Motor neuron (in vitro differentiated cells): ENCODE data around the gene MAPK6. TPM values are rescaled to one million over a fixed set of nuclear protein-coding genes. Genes with fewer than 3 reads are reported as not detected.

Source experiments
- ATAC-seq, 8 experiments: fragments of 200-7000 bp; cut with Tn5 transposase; replicated peaks in 6 of 8; 2 replicates each; pipeline ENCODE4 v1.8.0; 2021; ENCODE audit warnings: mild to moderate bottlenecking in 8 of 8, moderate library complexity in 8 of 8
- H3K27ac ChIP-seq, 2 donors: fragments of 250-450 bp; sonication (Bioruptor Pico); 2 replicates each; pipeline ENCODE4 v1.9.0; 2021; ENCODE audit warnings: antibody characterized with exemption in 2 of 2, mild to moderate bottlenecking in 2 of 2, moderate library complexity in 1 of 2
- H3K4me1 ChIP-seq, 2 donors: fragments of 250-450 bp; sonication (Bioruptor Pico); replicated peaks in 1 of 2; 2 replicates each; pipeline ENCODE4 v1.6.1; 2021; ENCODE audit warnings: antibody characterized with exemption in 2 of 2, mild to moderate bottlenecking in 2 of 2, moderate library complexity in 1 of 2
- H3K4me3 ChIP-seq, 5 donors: fragments of 250-450 bp; sonication (Bioruptor Pico); 2 replicates each; pipeline ENCODE4 v1.9.0; 2021; ENCODE audit warnings: antibody characterized with exemption in 5 of 5, mild to moderate bottlenecking in 5 of 5, moderate library complexity in 4 of 5
- WGBS, 10 experiments: fragments of 450-650 bp; shearing (Covaris generic); methylation state at CpG; one replicate each; pipeline ENCODE4 v1.0.0; 2022; 5-methylcytosine and 5-hydroxymethylcytosine counted together
- in situ Hi-C, 9 experiments: fragments of 400-800 bp; cut with MboI; loops; one replicate each; pipeline ENCODE4 v1.15.0; 2021; ENCODE audit warnings: low sequenced_read_pairs in 9 of 9, low pct_unique_long_range_greater_than_20kb in 2 of 9; ENCODE audit not compliant: unreplicated experiment in 9 of 9
- total RNA-seq, 8 experiments: library from RNA; unstranded; fragments of 300-600 nt; gene quantifications; 2 replicates each; pipeline versions ENCODE4 v1.2.3 to v1.2.4, GENCODE V29; 2022

The MAPK6 gene
- total RNA-seq, 8 experiments from 2014 or later = 26.1 to 92.9 (median 75.9) TPM

- Histone ChIP-seq H3K4me1 (peaks cover 13 to 15% of the 10 kb centered on the region in 2 donors), H3K27ac (no peak overlapping the region), H3K4me3 (no peak overlapping the region)
- 83 to 100% (median 94%) methylated on average over 2 of the region's 2 CpGs; no CpG with 5 or more reads in 2 of the 10 experiments for WGBS, 10 experiments
- in situ Hi-C loops = no loop called here
- no peak for ATAC-seq
Measured at GRCh38 chr15:52098323-52098722, 79.3 kb downstream of the MAPK6 start.

GRCh38 chr15:52099651-52100272 is 80.7 kb downstream of the MAPK6 start:
- ATAC-seq = no peak
- H3K4me1 ChIP-seq = peaks cover 16 to 19% of the 10 kb centered on the region in 2 donors
- in situ Hi-C loops = no loop called here
- whole genome bisulfite sequencing, 10 experiments = 68 to 100% (median 95%) methylated on average over 1 to 10 of the region's 15 CpGs; no CpG with 5 or more reads in 2 of the 10 experiments
- no peak overlapping the region for H3K4me3 ChIP-seq
- no peak overlapping the region for H3K27ac ChIP-seq

- Histone ChIP-seq H3K27ac (no peak overlapping the region), H3K4me3 (no peak overlapping the region), H3K4me1 (peaks cover 16 to 19% of the 10 kb centered on the region in 2 donors)
- ATAC-seq = no peak
- in situ Hi-C loops = no loop called here
- WGBS, 10 experiments = 23 to 100% (median 82%) methylated on average over 1 to 5 of the region's 6 CpGs; no CpG with 5 or more reads in 4 of the 10 experiments
Measured at GRCh38 chr15:52100807-52101442, 81.9 kb downstream of the MAPK6 start.

- Histone ChIP-seq H3K4me3 (no peak overlapping the region), H3K4me1 (peaks cover 16 to 19% of the 10 kb centered on the region in 2 donors), H3K27ac (no peak overlapping the region)
- 51 to 95% (median 81%) methylated on average over 2 to 15 of the region's 16 CpGs for WGBS, 10 experiments
- in situ Hi-C loops = no loop called here
- ATAC-seq = peak in 2 of 8 experiments; percentile 7
Measured at GRCh38 chr15:52101542-52102323, 82.7 kb downstream of the MAPK6 start.

- in situ Hi-C loops = no loop called here
- peaks cover 16 to 19% of the 10 kb centered on the region in 2 donors for H3K4me1 ChIP-seq
Measured at GRCh38 chr15:52102463-52102862, 83.4 kb downstream of the MAPK6 start.

GRCh38 chr15:52103217-52104207 is 84.5 kb downstream of the MAPK6 start:
- Histone ChIP-seq H3K4me1 (peaks cover 16 to 19% of the 10 kb centered on the region in 2 donors), H3K4me3 (no peak overlapping the region), H3K27ac (peak overlapping the region; percentile 60 to 69)
- in situ Hi-C loops = no loop called here
- peak; percentile 63 to 98 (median 92) for ATAC-seq
- WGBS, 10 experiments = 0 to 85% (median 52%) methylated on average over 2 to 5 of the region's 5 CpGs; no CpG with 5 or more reads in 1 of the 10 experiments

More at GRCh38 chr15:52102463-52102862, 83.4 kb downstream of the MAPK6 start:
- WGBS, 10 experiments = 0 to 100% (median 60%) methylated on average over 1 to 2 of the region's 2 CpGs; no CpG with 5 or more reads in 2 of the 10 experiments
- no peak overlapping the region for H3K4me3 ChIP-seq
- peak in 7 of 8 experiments; percentile 29 to 83 (median 53) for ATAC-seq
- peak overlapping the region; percentile 69 to 71 for H3K27ac ChIP-seq

- in situ Hi-C loops = no loop called here
- H3K4me1 ChIP-seq = peaks cover 16 to 19% of the 10 kb centered on the region in 2 donors
- H3K4me3 ChIP-seq = no peak overlapping the region
- no peak overlapping the region for H3K27ac ChIP-seq
- ATAC-seq = no peak
- WGBS, 10 experiments = 42 to 100% (median 91%) methylated on average over 1 to 5 of the region's 5 CpGs; no CpG with 5 or more reads in 4 of the 10 experiments
Measured at GRCh38 chr15:52104532-52105004, 85.5 kb downstream of the MAPK6 start.

GRCh38 chr15:52105846-52106245 is 86.8 kb downstream of the MAPK6 start:
- ATAC-seq = no peak
- no peak overlapping the region for H3K4me3 ChIP-seq
- peaks cover 16 to 19% of the 10 kb centered on the region in 2 donors for H3K4me1 ChIP-seq
- in situ Hi-C loops = no loop called here
- no peak overlapping the region for H3K27ac ChIP-seq
- WGBS, 10 experiments = 80 to 100% (median 91%) methylated on average over 2 of the region's 2 CpGs; no CpG with 5 or more reads in 4 of the 10 experiments

- no peak for ATAC-seq
- WGBS, 10 experiments = 34 to 100% (median 83%) methylated on average over 1 to 6 of the region's 6 CpGs; no CpG with 5 or more reads in 2 of the 10 experiments
- no peak overlapping the region for H3K27ac ChIP-seq
- in situ Hi-C loops = no loop called here
- peaks cover 15 to 19% of the 10 kb centered on the region in 2 donors for H3K4me1 ChIP-seq
- no peak overlapping the region for H3K4me3 ChIP-seq
Measured at GRCh38 chr15:52106641-52107040, 87.6 kb downstream of the MAPK6 start.

- Histone ChIP-seq H3K4me1 (peaks cover 13 to 16% of the 10 kb centered on the region in 2 donors), H3K27ac (no peak overlapping the region), H3K4me3 (no peak overlapping the region)
- in situ Hi-C loops = no loop called here
- 87 to 100% (median 96%) methylated on average over 2 to 6 of the region's 6 CpGs for WGBS, 10 experiments
- ATAC-seq = no peak
Measured at GRCh38 chr15:52107238-52107637, 88.2 kb downstream of the MAPK6 start.

GRCh38 chr15:52109559-52110451 is 90.8 kb downstream of the MAPK6 start:
- 14 to 100% (median 50%) methylated on average over 1 to 5 of the region's 5 CpGs; no CpG with 5 or more reads in 1 of the 10 experiments for WGBS, 10 experiments

More at GRCh38 chr15:52109559-52110451, 90.8 kb downstream of the MAPK6 start:
- Histone ChIP-seq H3K4me3 (no peak overlapping the region), H3K4me1 (peaks cover 0 to 4% of the 10 kb centered on the region in 2 donors), H3K27ac (no peak overlapping the region)
- ATAC-seq = no peak
- in situ Hi-C loops = no loop called here
